H9 (cell line): ENCODE measurements around the gene MORC2. TPM values are rescaled to one million over a fixed set of nuclear protein-coding genes. Genes with fewer than 3 reads are reported as not detected.

Experiments
- DNase-seq: peaks from one replicate; pipeline ENCODE4 v3.0.0-alpha.2; 2017
- H2AFZ ChIP-seq: one replicate; pipeline ENCODE4 v1.6.1; 2013; ENCODE audit warnings: mild to moderate bottlenecking, low read length, control low read depth, moderate library complexity
- H2AK5ac ChIP-seq: 2 replicates; pipeline ENCODE4 v1.6.1; 2013; ENCODE audit warnings: low read length, control low read depth, mixed read lengths; ENCODE audit not compliant: insufficient read length
- H2BK120ac ChIP-seq: one replicate; pipeline ENCODE4 v1.6.1; 2013; ENCODE audit warnings: low read depth, mild to moderate bottlenecking, low read length, control low read depth, inconsistent platforms; ENCODE audit not compliant: poor library complexity, severe bottlenecking
- H2BK12ac ChIP-seq: 2 replicates; pipeline ENCODE4 v1.6.1; 2013; ENCODE audit warnings: low read length, control low read depth, mixed read lengths, low read depth; ENCODE audit not compliant: insufficient read length
- H2BK15ac ChIP-seq: 2 replicates; pipeline ENCODE4 v1.6.1; 2013; ENCODE audit warnings: low read depth, low read length, control low read depth
- H2BK20ac ChIP-seq: one replicate; pipeline ENCODE4 v1.6.1; 2013; ENCODE audit warnings: low read depth, mild to moderate bottlenecking, low read length, control low read depth, inconsistent platforms; ENCODE audit not compliant: poor library complexity, severe bottlenecking
- H2BK5ac ChIP-seq: 2 replicates; pipeline ENCODE4 v1.6.1; 2013; ENCODE audit warnings: low read length, control low read depth, mixed read lengths; ENCODE audit not compliant: insufficient read length
- H3K14ac ChIP-seq: 2 replicates; pipeline ENCODE4 v1.6.1; 2013; ENCODE audit warnings: low read length, control low read depth; ENCODE audit not compliant: insufficient read depth
- H3K18ac ChIP-seq: 2 replicates; pipeline ENCODE4 v1.6.1; 2013; ENCODE audit warnings: low read depth, mild to moderate bottlenecking, mixed read lengths, low read length, control low read depth; ENCODE audit not compliant: insufficient read length
- H3K23ac ChIP-seq: 2 replicates; pipeline ENCODE4 v1.6.1; 2013; ENCODE audit warnings: low read length, control low read depth, mixed read lengths, low read depth; ENCODE audit not compliant: insufficient read length
- H3K23me2 ChIP-seq: 2 replicates; pipeline ENCODE4 v1.6.1; 2013; ENCODE audit warnings: low read depth, mild to moderate bottlenecking, mixed read lengths, low read length, control low read depth; ENCODE audit not compliant: insufficient read length, poor library complexity, severe bottlenecking
- H3K27ac ChIP-seq: 2 replicates; pipeline ENCODE4 v1.5.1; 2013; ENCODE audit warnings: low read length, control low read depth, mixed read lengths, low read depth; ENCODE audit not compliant: insufficient read length
- H3K27me3 ChIP-seq: 2 replicates; pipeline ENCODE4 v1.6.1; 2013; ENCODE audit warnings: low read length, control low read depth, inconsistent platforms; ENCODE audit not compliant: insufficient read depth
- H3K4ac ChIP-seq: 2 replicates; pipeline ENCODE4 v1.6.1; 2013; ENCODE audit warnings: low read depth, mild to moderate bottlenecking, control low read depth, inconsistent platforms, low read length, moderate library complexity
- H3K4me1 ChIP-seq: 2 replicates; pipeline ENCODE4 v1.6.1; 2013; ENCODE audit warnings: low read length, control low read depth, inconsistent platforms; ENCODE audit not compliant: insufficient read depth
- H3K4me2 ChIP-seq: 2 replicates; pipeline ENCODE4 v1.6.1; 2013; ENCODE audit warnings: low read length, control low read depth, mixed read lengths; ENCODE audit not compliant: insufficient read length, insufficient read depth
- H3K56ac ChIP-seq: 2 replicates; pipeline ENCODE4 v1.6.1; 2013; ENCODE audit warnings: low read depth, mild to moderate bottlenecking, mixed read lengths, low read length, control low read depth; ENCODE audit not compliant: insufficient read length
- H3K79me1 ChIP-seq: 2 replicates; pipeline ENCODE4 v1.6.1; 2013; ENCODE audit warnings: low read depth, mild to moderate bottlenecking, moderate library complexity, low read length, control low read depth, inconsistent platforms; ENCODE audit not compliant: insufficient read depth, poor library complexity, severe bottlenecking
- H3K79me2 ChIP-seq: 2 replicates; pipeline ENCODE4 v1.6.1; 2013; ENCODE audit warnings: low read length, control low read depth, inconsistent platforms; ENCODE audit not compliant: insufficient read depth
- H3K9ac ChIP-seq: 2 replicates; pipeline ENCODE4 v1.6.1; 2013; ENCODE audit warnings: low read length, control low read depth, mixed read lengths; ENCODE audit not compliant: insufficient read length; ENCODE audit errors: extremely low read depth
- H3K9me3 ChIP-seq: one replicate; pipeline ENCODE4 v1.6.1; 2013; ENCODE audit warnings: low read depth, low read length, inconsistent platforms; ENCODE audit not compliant: control insufficient read depth
- H3T11ph ChIP-seq: one replicate; pipeline ENCODE4 v1.6.1; 2013; ENCODE audit warnings: mild to moderate bottlenecking, low read length, control low read depth, inconsistent platforms
- H4K20me1 ChIP-seq: one replicate; pipeline ENCODE4 v1.6.1; 2013; ENCODE audit not compliant: control insufficient read depth, insufficient read length, insufficient read depth
- H4K5ac ChIP-seq: 2 replicates; pipeline ENCODE4 v1.6.1; 2013; ENCODE audit warnings: low read depth, mild to moderate bottlenecking, mixed read lengths, low read length, control low read depth; ENCODE audit not compliant: insufficient read length
- H4K8ac ChIP-seq: replicated peaks from 2 replicates; pipeline ENCODE4 v1.6.1; 2013; ENCODE audit warnings: low read length, control low read depth, mixed read lengths, low read depth; ENCODE audit not compliant: insufficient read length
- H4K91ac ChIP-seq: 2 replicates; pipeline ENCODE4 v1.6.1; 2013; ENCODE audit warnings: low read depth, mild to moderate bottlenecking, moderate library complexity, mixed read lengths, low read length, control low read depth; ENCODE audit not compliant: insufficient read length
- H3K27ac Mint-ChIP-seq, 3 experiments: 2 replicates in 2 of 3; 3 replicates in 1 of 3; pipeline ENCODE4 v1.8.0; 2020 to 2021; ENCODE audit warnings: mixed read lengths in 3 of 3, mild to moderate bottlenecking in 1 of 3, moderate library complexity in 1 of 3
- H3K27me3 Mint-ChIP-seq: 2 replicates; pipeline ENCODE4 v1.8.0; 2021; ENCODE audit warnings: low read depth, mild to moderate bottlenecking, moderate library complexity, mixed read lengths
- H3K36me3 Mint-ChIP-seq, 3 experiments: 2 replicates in 2 of 3; 3 replicates in 1 of 3; pipeline ENCODE4 v1.8.0; 2020 to 2021; ENCODE audit warnings: low read depth in 3 of 3, mixed read lengths in 3 of 3; ENCODE audit not compliant: insufficient read depth in 1 of 3
- H3K4me1 Mint-ChIP-seq, 2 experiments: 2 replicates each; pipeline ENCODE4 v1.8.0; 2020; ENCODE audit warnings: mixed read lengths in 2 of 2
- H3K4me3 Mint-ChIP-seq, 2 experiments: 2 replicates in 1 of 2; 3 replicates in 1 of 2; pipeline ENCODE4 v1.8.0; 2020 to 2021; ENCODE audit warnings: mild to moderate bottlenecking in 2 of 2, mixed read lengths in 2 of 2, moderate library complexity in 1 of 2
- H3K9me3 Mint-ChIP-seq, 2 experiments: 2 replicates in 1 of 2; 3 replicates in 1 of 2; pipeline ENCODE4 v1.8.0; 2020; ENCODE audit warnings: mild to moderate bottlenecking in 2 of 2, mixed read lengths in 2 of 2, moderate library complexity in 1 of 2
- CTCF ChIP-seq: fragments of 200-600 bp; sonication (generic); conservative IDR thresholded peaks from 3 replicates; pipeline ENCODE4 v1.8.0; 2021; ENCODE audit warnings: antibody characterized with exemption, mild to moderate bottlenecking
- WGBS: extraction: QIAGEN DNeasy Blood & Tissue Kit; methylation state at CpG from one replicate; pipeline ENCODE4 v1.1.7; 2013; ENCODE audit warnings: missing lambda C conversion rate, low lambda C conversion rate, mixed read lengths; ENCODE audit not compliant: insufficient read length; ENCODE audit errors: extremely low coverage; 5-methylcytosine and 5-hydroxymethylcytosine counted together
- total RNA-seq: library from RNA; stranded (reverse); gene quantifications from 2 replicates; pipeline ENCODE4 v1.2.1, GENCODE V29; 2021

The MORC2 gene
- total RNA-seq, 1 experiment from 2014 or later: 37.4 TPM

GRCh38 chr22:30919973-30920372 is 48.6 kb downstream of the MORC2 start:
- Histone ChIP-seq H3K14ac (no peak overlapping the region), H4K5ac (no peak overlapping the region), H3K4ac (no peak overlapping the region), H3K4me1 (no peaks in the 10 kb centered on the region), H4K8ac (no peak overlapping the region), H2BK12ac (no peak overlapping the region), H2BK5ac (no peak overlapping the region), H2BK20ac (no peak overlapping the region), H2BK15ac (no peak overlapping the region), H2BK120ac (no peak overlapping the region), H2AK5ac (no peak overlapping the region), H3K27me3 (no peaks in the 10 kb centered on the region), H4K20me1 (no peaks in the 10 kb centered on the region), H3T11ph (no peak overlapping the region), H3K23me2 (no peaks in the 10 kb centered on the region), H3K23ac (no peak overlapping the region), H3K56ac (no peak overlapping the region), H3K4me2 (no peak overlapping the region), H3K18ac (no peak overlapping the region), H3K9me3 (no peaks in the 10 kb centered on the region), H3K79me1 (no peaks in the 10 kb centered on the region), H2AFZ (no peak overlapping the region), H3K79me2 (no peaks in the 10 kb centered on the region), H3K9ac (no peak overlapping the region), H3K27ac (no peak overlapping the region), H4K91ac (no peak overlapping the region)
- H3K27ac Mint-ChIP-seq: no peak overlapping the region
- H3K4me1 Mint-ChIP-seq: peaks cover 0 to 2% of the 10 kb centered on the region in 2 experiments; a peak in 1 of 4 replicates
- H3K9me3 Mint-ChIP-seq: peaks cover 6 to 8% of the 10 kb centered on the region in 2 experiments; a peak in 4 of 5 replicates
- WGBS: no CpG with 5 or more reads among the region's 7 CpGs
- H3K36me3 Mint-ChIP-seq: peaks cover 12 to 23% (median 22%) of the 10 kb centered on the region in 3 experiments
- H3K4me3 Mint-ChIP-seq: no peak overlapping the region
- no peaks in the 10 kb centered on the region; the same call in 1 of the 2 replicates for H3K27me3 Mint-ChIP-seq
- no peak for TF ChIP-seq CTCF
- DNase-seq: no peak
